Mucosa of rectum (tissue), 2 donors: ENCODE results near the gene RNF11.

ENCODE experiments used
- H3K27ac ChIP-seq, 2 donors: one replicate each; pipeline ENCODE4 v1.7.0; 2013; ENCODE audit warnings: inconsistent platforms in 2 of 2, low read depth in 2 of 2, low read length in 2 of 2
- H3K27me3 ChIP-seq, 2 donors: one replicate each; pipeline ENCODE4 v1.7.0; 2013; ENCODE audit warnings: low read length in 2 of 2; ENCODE audit not compliant: control insufficient read depth in 2 of 2, insufficient read depth in 2 of 2
- H3K36me3 ChIP-seq, 2 donors: one replicate each; pipeline ENCODE4 v1.7.0; 2013; ENCODE audit warnings: low read length in 2 of 2; ENCODE audit not compliant: control insufficient read depth in 2 of 2, insufficient read depth in 2 of 2
- H3K4me1 ChIP-seq, 2 donors: one replicate each; pipeline ENCODE4 v1.7.0; 2013; ENCODE audit warnings: low read length in 2 of 2, mild to moderate bottlenecking in 1 of 2; ENCODE audit not compliant: control insufficient read depth in 2 of 2, insufficient read depth in 2 of 2
- H3K4me3 ChIP-seq, 2 donors: one replicate each; pipeline ENCODE4 v1.7.0; 2013; ENCODE audit warnings: low read length in 2 of 2
- H3K9ac ChIP-seq, 2 donors: one replicate each; pipeline ENCODE4 v1.7.0; 2013; ENCODE audit warnings: low read length in 2 of 2, low read depth in 1 of 2, mild to moderate bottlenecking in 1 of 2
- H3K9me3 ChIP-seq, 2 donors: one replicate each; pipeline ENCODE4 v1.7.0; 2013; ENCODE audit warnings: low read length in 2 of 2; ENCODE audit not compliant: control insufficient read depth in 2 of 2
- donor health status: healthy.
- donor health status: Normal muscosa, but diverticular disease.

RNF11 gene

DNA sequence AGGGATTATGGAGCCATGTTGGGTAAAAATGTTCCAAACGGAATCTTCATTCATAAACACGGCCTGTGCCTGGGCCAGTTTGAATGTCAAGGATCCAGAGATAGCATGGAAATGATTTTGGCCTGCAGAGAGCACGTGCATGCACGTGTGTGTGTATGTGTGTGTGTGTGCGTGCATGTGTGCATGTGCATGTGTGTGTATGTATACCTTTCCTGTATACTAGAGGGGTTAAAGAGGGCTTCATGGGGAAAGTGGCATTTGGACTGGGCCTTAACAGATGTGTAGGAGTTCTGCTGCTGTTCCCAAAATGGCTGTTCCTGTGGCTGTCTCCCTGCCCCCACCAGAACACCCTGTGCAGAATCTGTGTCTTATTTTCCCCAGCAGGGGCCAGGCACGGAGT is 72.6 kb downstream of the RNF11 start:
- no peak overlapping the region for H3K27ac ChIP-seq
- no peaks in the 10 kb centered on the region for H3K27me3 ChIP-seq
- no peak overlapping the region for H3K4me3 ChIP-seq
- H3K9me3 ChIP-seq: no peaks in the 10 kb centered on the region
- no peak overlapping the region for H3K9ac ChIP-seq
- H3K4me1 ChIP-seq: peaks cover 18 to 21% of the 10 kb centered on the region in 2 donors
- peaks cover 17 to 21% of the 10 kb centered on the region in 2 donors for H3K36me3 ChIP-seq

DNA sequence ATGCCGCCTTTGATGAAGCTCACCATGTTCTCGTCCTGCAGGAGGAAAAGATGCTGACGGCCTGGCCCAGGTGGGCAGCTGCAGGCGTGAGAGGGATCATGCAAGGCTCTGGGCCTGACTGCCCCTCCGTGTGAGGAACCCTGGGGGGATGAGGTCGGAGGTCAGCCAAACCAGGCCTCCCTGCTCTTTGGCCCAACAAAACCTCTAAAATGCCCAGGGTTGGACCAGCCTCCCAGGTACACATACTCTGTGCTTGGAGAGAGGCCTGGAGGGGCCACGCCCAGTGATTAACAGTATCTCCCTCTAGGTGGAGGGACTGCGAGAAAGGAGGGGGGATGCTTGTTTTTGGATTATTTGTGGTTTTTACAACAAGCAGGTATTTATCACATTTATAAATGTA is 73.2 kb downstream of the RNF11 start:
- Histone ChIP-seq H3K4me3 (no peak overlapping the region), H3K4me1 (peaks cover 25 to 28% of the 10 kb centered on the region in 2 donors), H3K27me3 (no peaks in the 10 kb centered on the region), H3K36me3 (peaks cover 17 to 21% of the 10 kb centered on the region in 2 donors), H3K9ac (no peak overlapping the region), H3K27ac (no peak overlapping the region), H3K9me3 (no peaks in the 10 kb centered on the region)

DNA sequence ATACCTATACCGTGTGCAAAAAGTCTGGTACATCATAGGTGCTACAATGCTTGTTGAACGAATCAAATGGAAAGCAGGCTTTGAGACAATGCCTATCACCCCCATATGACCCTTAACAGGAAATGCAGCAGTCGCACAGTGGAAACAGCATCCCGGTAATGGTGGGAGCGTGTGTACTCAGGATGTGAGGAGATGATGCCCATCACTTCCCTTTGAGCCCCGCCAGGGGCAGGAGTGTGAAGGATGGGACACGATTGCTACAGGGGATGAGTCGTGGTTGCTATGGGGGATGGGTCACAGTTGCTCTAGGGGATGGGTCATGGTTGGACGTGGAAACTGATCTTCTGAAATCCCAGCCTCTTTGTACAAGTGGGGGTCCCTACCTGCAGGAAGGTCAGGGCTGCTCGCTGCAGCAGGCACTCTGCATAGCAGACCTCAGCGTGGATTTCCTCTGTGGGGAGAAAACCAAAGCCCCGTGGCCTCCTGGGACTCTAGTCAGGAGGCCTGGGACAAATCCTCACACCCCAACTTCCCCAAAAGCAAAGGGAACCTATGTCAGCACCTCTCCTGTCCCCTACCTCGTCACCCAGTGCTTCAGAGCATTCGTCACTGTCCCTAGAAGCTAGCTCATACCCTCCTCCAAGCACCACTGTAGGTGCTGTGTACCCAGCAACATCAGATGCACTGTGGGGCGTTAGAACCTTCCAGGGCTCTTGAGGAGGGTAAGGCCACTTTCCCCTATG is 75.0 kb downstream of the RNF11 start:
- Histone ChIP-seq H3K36me3 (peaks cover 17 to 21% of the 10 kb centered on the region in 2 donors), H3K27ac (no peak overlapping the region), H3K27me3 (no peaks in the 10 kb centered on the region), H3K9ac (no peak overlapping the region), H3K4me1 (peaks cover 27 to 28% of the 10 kb centered on the region in 2 donors), H3K4me3 (no peak overlapping the region), H3K9me3 (no peaks in the 10 kb centered on the region)

DNA sequence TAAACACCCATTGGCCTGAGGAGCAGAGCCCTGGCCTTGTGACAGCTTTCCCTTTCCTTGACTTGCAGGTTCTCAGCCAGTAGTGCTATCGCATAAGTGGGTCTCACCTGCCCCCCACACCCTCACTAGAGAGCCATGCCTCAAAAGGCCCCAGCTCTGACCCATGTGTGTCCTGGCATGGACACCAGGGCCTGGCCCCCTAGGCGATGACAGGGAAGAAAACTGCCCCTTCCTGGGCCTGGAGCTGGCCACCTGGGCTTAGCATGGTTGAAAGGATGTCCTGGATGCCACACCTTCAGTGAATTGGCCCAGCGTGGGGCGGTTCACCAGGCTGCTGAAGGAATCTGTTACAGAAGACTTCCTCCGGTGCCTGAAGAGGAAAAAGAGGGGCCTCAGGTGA is 75.8 kb downstream of the RNF11 start:
- Histone ChIP-seq H3K9ac (no peak overlapping the region), H3K4me3 (no peak overlapping the region), H3K36me3 (peaks cover 16 to 18% of the 10 kb centered on the region in 2 donors), H3K9me3 (no peaks in the 10 kb centered on the region), H3K27ac (no peak overlapping the region), H3K27me3 (no peaks in the 10 kb centered on the region), H3K4me1 (peaks cover 28 to 29% of the 10 kb centered on the region in 2 donors)

DNA sequence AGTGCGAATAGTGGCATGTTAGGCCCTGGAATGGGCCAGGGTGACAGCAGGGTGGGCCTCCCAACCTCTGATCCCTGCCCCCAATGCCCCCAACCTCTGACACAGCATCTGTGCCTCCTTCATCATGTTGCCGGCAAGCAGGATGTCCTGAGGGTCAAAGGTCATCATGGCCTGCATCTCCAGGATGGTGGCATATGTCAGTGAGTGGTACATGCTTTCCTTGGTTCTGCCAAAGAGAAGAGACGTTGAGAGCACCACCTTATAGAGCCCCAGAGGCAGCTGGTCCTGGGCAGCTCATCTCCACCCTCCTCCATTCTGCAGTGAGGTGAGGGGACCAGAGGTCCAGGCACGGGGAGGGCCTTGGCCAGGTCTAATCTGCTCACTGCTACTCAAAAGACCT is 76.6 kb downstream of the RNF11 start:
- no peaks in the 10 kb centered on the region for H3K9me3 ChIP-seq
- H3K9ac ChIP-seq: no peak overlapping the region
- no peak overlapping the region for H3K4me3 ChIP-seq
- H3K4me1 ChIP-seq: peaks cover 28 to 30% of the 10 kb centered on the region in 2 donors
- no peak overlapping the region for H3K27ac ChIP-seq
- peaks cover 14 to 18% of the 10 kb centered on the region in 2 donors for H3K36me3 ChIP-seq
- H3K27me3 ChIP-seq: no peaks in the 10 kb centered on the region

DNA sequence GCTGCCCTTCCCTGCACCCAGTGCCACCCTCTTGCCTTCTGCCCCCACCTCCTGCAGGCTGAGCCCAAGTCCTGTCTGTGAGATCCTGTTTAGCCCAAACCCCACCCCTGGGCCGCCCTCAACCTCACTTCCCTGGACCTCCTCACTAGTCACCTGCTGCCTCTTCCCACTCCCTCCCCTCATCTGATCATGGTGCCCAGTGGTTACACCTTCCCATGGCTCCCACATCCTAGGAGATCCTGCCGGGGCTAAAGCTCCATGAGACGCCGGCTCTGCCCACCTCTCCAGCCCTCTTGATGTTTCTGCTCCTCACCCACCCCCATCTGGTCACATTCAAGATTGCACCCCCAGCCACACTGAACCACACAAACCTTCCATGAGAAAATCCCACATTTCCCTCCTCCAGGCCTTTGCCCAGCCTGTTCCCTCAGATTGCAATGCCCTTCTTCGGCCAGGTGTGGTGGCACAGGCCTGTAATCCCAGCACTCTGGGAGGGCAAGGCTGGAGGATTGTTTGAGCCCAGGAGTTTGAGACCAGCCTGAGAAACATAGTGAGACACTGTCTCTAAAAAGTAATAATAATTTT is 77.3 kb downstream of the RNF11 start:
- no peak overlapping the region for H3K4me3 ChIP-seq
- no peaks in the 10 kb centered on the region for H3K27me3 ChIP-seq
- H3K27ac ChIP-seq: peak overlapping the region; percentile 90 to 92
- peaks cover 14 to 18% of the 10 kb centered on the region in 2 donors for H3K36me3 ChIP-seq
- peaks cover 28 to 30% of the 10 kb centered on the region in 2 donors for H3K4me1 ChIP-seq
- no peak overlapping the region for H3K9ac ChIP-seq
- no peaks in the 10 kb centered on the region for H3K9me3 ChIP-seq

DNA sequence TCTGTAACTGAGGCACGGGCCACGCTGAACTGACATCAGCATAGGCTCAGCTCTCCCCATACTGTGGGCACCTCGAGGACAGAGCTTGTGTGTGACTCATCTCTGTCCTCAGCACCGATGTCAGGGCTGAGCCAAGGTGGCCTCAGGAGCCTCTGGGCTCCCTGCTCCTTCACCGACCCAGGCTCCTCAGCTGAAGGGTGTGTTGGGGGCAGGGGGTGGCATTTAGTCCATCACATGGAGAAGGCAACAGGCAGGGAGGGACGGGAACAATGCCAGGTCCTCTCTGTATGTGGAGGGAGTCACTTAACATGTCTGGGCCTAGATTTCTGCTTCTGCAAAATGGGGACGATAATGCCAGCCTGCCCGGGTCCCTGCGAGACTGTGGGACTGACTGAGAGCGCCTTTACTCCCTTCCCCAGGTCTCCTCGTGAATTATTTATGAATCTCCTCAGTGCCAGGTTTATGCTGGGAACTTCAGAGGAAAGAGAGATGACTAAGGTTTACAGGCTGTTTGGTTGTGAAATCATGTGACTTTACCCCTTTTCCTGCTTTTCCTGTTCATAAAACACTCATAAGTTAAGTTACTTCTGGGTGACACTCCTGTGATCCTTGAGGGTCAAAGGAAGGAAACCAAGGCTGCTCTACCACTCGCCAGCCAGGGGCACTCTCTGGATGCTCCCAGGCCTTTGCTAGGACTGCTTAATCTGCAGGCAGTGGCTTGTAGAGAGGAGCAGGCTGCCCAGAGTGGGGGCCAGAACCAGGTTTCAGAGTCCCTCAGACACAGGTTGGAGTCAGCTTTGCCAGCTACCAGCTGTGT is 78.1 kb downstream of the RNF11 start:
- Histone ChIP-seq H3K4me1 (peaks cover 28 to 30% of the 10 kb centered on the region in 2 donors), H3K4me3 (peak overlapping the region; percentile 2 to 20), H3K27ac (peak overlapping the region; percentile 90 to 92), H3K27me3 (no peaks in the 10 kb centered on the region), H3K9me3 (no peaks in the 10 kb centered on the region), H3K36me3 (peaks cover 14 to 18% of the 10 kb centered on the region in 2 donors), H3K9ac (peak overlapping the region; percentile 38 to 65)

DNA sequence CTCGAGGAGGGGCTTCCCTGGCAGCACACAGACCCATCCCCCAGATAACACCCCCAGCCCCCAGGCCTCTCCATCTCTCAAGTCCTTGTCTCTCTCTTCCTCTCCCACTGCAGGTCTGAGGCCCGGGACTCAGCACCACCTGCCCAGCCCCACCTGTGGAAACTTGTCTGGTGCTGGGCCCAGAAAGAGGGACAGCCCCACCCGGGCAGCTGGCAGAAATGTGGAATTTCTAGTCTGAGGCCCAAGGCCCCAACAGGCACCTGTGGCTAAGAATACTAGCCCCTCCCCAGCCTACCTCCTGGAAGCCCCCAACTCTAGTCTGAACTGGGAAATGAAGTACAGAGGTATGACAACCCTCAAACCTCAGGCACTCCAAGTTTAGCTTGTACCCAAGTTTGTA is 78.9 kb downstream of the RNF11 start:
- peak overlapping the region; percentile 90 to 92 for H3K27ac ChIP-seq
- no peaks in the 10 kb centered on the region for H3K27me3 ChIP-seq
- H3K9ac ChIP-seq: peak overlapping the region; percentile 38 to 65
- peaks cover 28 to 30% of the 10 kb centered on the region in 2 donors for H3K4me1 ChIP-seq
- no peak overlapping the region for H3K4me3 ChIP-seq
- H3K9me3 ChIP-seq: no peaks in the 10 kb centered on the region
- peaks cover 14 to 18% of the 10 kb centered on the region in 2 donors for H3K36me3 ChIP-seq

DNA sequence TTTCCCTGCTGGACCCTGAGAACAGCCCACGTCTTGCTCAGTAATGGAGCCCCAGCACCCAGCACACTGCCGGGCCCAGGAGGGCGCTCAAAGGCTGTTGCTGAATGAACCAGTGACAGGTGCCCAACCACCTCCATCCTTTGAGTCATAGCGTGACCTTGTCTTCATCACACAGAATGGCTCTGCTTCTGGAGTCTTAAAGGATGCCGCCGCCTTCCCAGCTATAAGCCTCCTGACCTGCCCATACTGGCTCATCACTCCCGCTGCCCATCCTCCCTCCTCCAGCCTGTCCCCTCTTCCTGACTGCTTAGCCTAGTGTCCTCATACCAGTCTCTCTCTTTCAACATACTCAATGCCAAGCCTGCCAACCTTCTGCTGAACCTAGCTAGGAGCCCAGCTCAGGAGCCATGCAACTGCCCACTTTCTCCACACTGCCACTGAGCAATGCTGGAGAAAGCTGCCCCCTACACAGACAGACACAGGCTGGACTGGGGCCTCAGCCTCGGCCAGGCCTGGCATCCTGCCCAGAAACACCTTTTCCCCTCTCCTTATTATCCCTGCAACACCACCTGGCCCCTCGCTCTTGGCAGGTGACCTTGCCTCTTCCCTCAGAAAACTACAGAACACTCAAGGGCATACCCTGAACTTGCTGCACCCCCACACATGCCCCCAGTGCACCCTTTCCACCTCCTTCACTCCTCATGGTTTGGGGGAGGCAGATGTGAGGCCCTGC is 80.2 kb downstream of the RNF11 start:
- Histone ChIP-seq H3K27ac (no peak overlapping the region), H3K4me1 (peaks cover 30% of the 10 kb centered on the region in 2 donors), H3K9me3 (no peaks in the 10 kb centered on the region), H3K4me3 (no peak overlapping the region), H3K9ac (no peak overlapping the region), H3K27me3 (no peaks in the 10 kb centered on the region), H3K36me3 (peaks cover 9 to 13% of the 10 kb centered on the region in 2 donors)
